HCT116 (cell line): Measurements from ENCODE around the gene DVL1. TPM values are rescaled to one million over a fixed set of nuclear protein-coding genes. Genes with fewer than 3 reads are reported as not detected.

ENCODE experiments used
- ATAC-seq: fragments of 200-7000 bp; cut with Tn5 transposase; 2 replicates; pipeline ENCODE4 v1.9.1; 2020; ENCODE audit warnings: mild to moderate bottlenecking, moderate library complexity
- BruUV-seq: library from RNA; stranded (reverse); fragments of 400-500 nt; replicated peaks from 2 replicates; lab custom pipeline; 2021; lab: Mats Ljungman, UMichigan
- CTCF ChIA-PET: fragments of 300-600 bp; sonication (Branson Sonifier 250); formaldehyde crosslinking; loops from one replicate; lab custom pipeline; 2021; ENCODE audit warnings: antibody characterized with exemption; lab: Charles Lee
- POLR2A ChIA-PET: fragments of 300-600, 350-600 bp; sonication (Branson Sonifier 250); formaldehyde crosslinking; loops from one replicate; lab custom pipeline; 2021; ENCODE audit warnings: antibody characterized with exemption; lab: Charles Lee
- RAD21 ChIA-PET, 2 experiments: fragments of 300-600 bp; sonication (Branson Sonifier 250); formaldehyde crosslinking; loops; one replicate each; lab custom pipeline; 2023; ENCODE audit warnings: low total read pairs in 2 of 2; ENCODE audit not compliant: uncharacterized antibody in 2 of 2, unreplicated experiment in 2 of 2, low non-redundant PET in 1 of 2; lab: Charles Lee
- DNase-seq: peaks from one replicate; pipeline ENCODE4 v3.0.0-alpha.2; 2010; ENCODE audit warnings: low read depth, low spot score
- H2AFZ ChIP-seq: fragments of 200-600 bp; shearing (Covaris generic), sonication (generic); 2 replicates; pipeline ENCODE4 v1.6.1; 2017; ENCODE audit warnings: low read depth, mixed run types, mixed read lengths, antibody characterized with exemption, low read length; ENCODE audit not compliant: poor library complexity, severe bottlenecking
- H3K27ac ChIP-seq: 2 replicates; pipeline ENCODE4 v1.5.1; 2012; ENCODE audit warnings: low read depth, low read length
- H3K27me3 ChIP-seq: fragments of 200-600 bp; sonication (generic); 2 replicates; pipeline ENCODE4 v1.6.1; 2016; ENCODE audit warnings: mixed run types, low read length, mixed read lengths; ENCODE audit not compliant: insufficient read depth
- H3K36me3 ChIP-seq, 2 experiments: fragments of 200-500 bp in 1 of 2; fragments of 200-600 bp in 1 of 2; sonication (Bioruptor generic) in 1 of 2; sonication (generic) in 1 of 2; 2 replicates each; pipeline versions ENCODE4 v1.5.1 to v1.6.1; 2014 to 2016; ENCODE audit warnings: low read length in 2 of 2, inconsistent platforms in 1 of 2, mixed read lengths in 1 of 2, mixed run types in 1 of 2; ENCODE audit not compliant: insufficient read depth in 2 of 2, control insufficient read depth in 1 of 2
- H3K4me1 ChIP-seq, 2 experiments: fragments of 200-600 bp in 1 of 2; sonication (generic) in 1 of 2; 2 replicates each; pipeline versions ENCODE4 v1.5.1 to v1.6.1; 2012 to 2017; ENCODE audit warnings: low read length in 2 of 2, inconsistent platforms in 1 of 2, mild to moderate bottlenecking in 1 of 2, mixed read lengths in 1 of 2, mixed run types in 1 of 2, moderate library complexity in 1 of 2; ENCODE audit not compliant: insufficient read depth in 2 of 2, control insufficient read depth in 1 of 2
- H3K4me2 ChIP-seq: fragments of 200-600 bp; sonication (generic); 2 replicates; pipeline ENCODE4 v1.6.1; 2017; ENCODE audit warnings: mixed run types, low read length, mixed read lengths
- H3K4me3 ChIP-seq, 2 experiments: fragments of 200-600 bp in 1 of 2; sonication (generic) in 1 of 2; replicated peaks in 1 of 2; 2 replicates each; pipeline ENCODE4 v1.5.1; 2011 to 2016; ENCODE audit warnings: low read length in 2 of 2, control low read depth in 1 of 2, low read depth in 1 of 2, mild to moderate bottlenecking in 1 of 2, mixed read lengths in 1 of 2, mixed run types in 1 of 2
- H3K79me2 ChIP-seq: fragments of 200-600 bp; sonication (generic); 2 replicates; pipeline ENCODE4 v1.6.1; 2017; ENCODE audit warnings: mild to moderate bottlenecking, mixed run types, low read length, moderate library complexity, mixed read lengths; ENCODE audit not compliant: insufficient read depth
- H3K9ac ChIP-seq: fragments of 200-600 bp; sonication (generic); 2 replicates; pipeline ENCODE4 v1.6.1; 2016; ENCODE audit warnings: low read length, mixed read lengths
- H3K9me2 ChIP-seq: fragments of 200-600 bp; sonication (generic), shearing (Covaris generic); 2 replicates; pipeline ENCODE4 v1.6.1; 2017; ENCODE audit warnings: mixed run types, mild to moderate bottlenecking, moderate library complexity; ENCODE audit not compliant: insufficient read depth
- H3K9me3 ChIP-seq, 2 experiments: fragments of 200-500 bp in 1 of 2; fragments of 200-600 bp in 1 of 2; sonication (Bioruptor generic) in 1 of 2; sonication (generic) in 1 of 2; 2 replicates each; pipeline ENCODE4 v1.6.1; 2014 to 2017; ENCODE audit warnings: low read length in 2 of 2, mixed read lengths in 2 of 2, inconsistent platforms in 1 of 2, low read depth in 1 of 2, mild to moderate bottlenecking in 1 of 2, mixed run types in 1 of 2, moderate library complexity in 1 of 2; ENCODE audit not compliant: control insufficient read depth in 1 of 2, insufficient read depth in 1 of 2
- H4K20me1 ChIP-seq: fragments of 200-600 bp; sonication (generic), shearing (Covaris generic); 2 replicates; pipeline ENCODE4 v1.6.1; 2017; ENCODE audit warnings: mixed run types, mild to moderate bottlenecking, moderate library complexity; ENCODE audit not compliant: insufficient read depth
- CBX3 ChIP-seq: IDR thresholded peaks from 2 replicates; pipeline ENCODE4 v1.6.1; 2012; ENCODE audit warnings: low read depth
- CEBPB ChIP-seq: IDR thresholded peaks from 2 replicates; pipeline ENCODE4 v1.6.1; 2012; ENCODE audit warnings: low read depth
- EGR1 ChIP-seq: IDR thresholded peaks from 2 replicates; pipeline ENCODE4 v1.6.1; 2012; ENCODE audit warnings: low read depth
- EZH2 ChIP-seq: fragments of 200-600 bp; sonication (generic); IDR thresholded peaks from 2 replicates; pipeline ENCODE4 v1.6.1; 2017; ENCODE audit warnings: antibody characterized with exemption, mixed run types
- EZH2phosphoT487 ChIP-seq: fragments of 200-600 bp; IDR thresholded peaks from 2 replicates; pipeline ENCODE4 v1.6.1; 2018; ENCODE audit warnings: antibody characterized with exemption, borderline replicate concordance
- FOSL1 ChIP-seq: IDR thresholded peaks from 2 replicates; pipeline ENCODE4 v1.6.1; 2012; ENCODE audit warnings: low read depth
- SIN3A ChIP-seq: IDR thresholded peaks from 2 replicates; pipeline ENCODE4 v1.6.1; 2012; ENCODE audit warnings: low read depth
- SRF ChIP-seq: IDR thresholded peaks from 2 replicates; pipeline ENCODE4 v1.6.1; 2012; ENCODE audit warnings: low read depth
- YY1 ChIP-seq: IDR thresholded peaks from 2 replicates; pipeline ENCODE4 v1.6.1; 2011; ENCODE audit warnings: low read length, low read depth, moderate library complexity, mild to moderate bottlenecking; ENCODE audit not compliant: insufficient replicate concordance; ENCODE audit errors: extremely low read depth
- ZFX ChIP-seq: fragments of 450-650 bp; IDR thresholded peaks from 2 replicates; pipeline ENCODE4 v1.6.1; 2017
- ZNF274 ChIP-seq: fragments of 200-500 bp; sonication (Bioruptor generic); IDR thresholded peaks from 2 replicates; pipeline ENCODE4 v1.6.1; 2014; ENCODE audit warnings: mild to moderate bottlenecking, low read depth, low read length, inconsistent platforms
- intact Hi-C: fragments of 100-400 bp; cut with micrococcal nuclease; formaldehyde crosslinking; loops from 2 replicates; pipeline ENCODE4 v1.10.0; 2022
- total RNA-seq: library from RNA; stranded (reverse); gene quantifications from one replicate; pipeline ENCODE4 v1.2.1, GENCODE V29; 2021; ENCODE audit not compliant: unreplicated experiment
- TF ChIP-seq, protein P1 (sequence below): IDR thresholded peaks from 2 replicates; pipeline ENCODE4 v1.6.1; 2011; ENCODE audit warnings: mild to moderate bottlenecking, low read length, moderate library complexity; ENCODE audit not compliant: insufficient replicate concordance; ENCODE audit errors: extremely low read depth

Gene DVL1
- total RNA-seq, 1 experiment from 2014 or later, result 160 TPM

DNA sequence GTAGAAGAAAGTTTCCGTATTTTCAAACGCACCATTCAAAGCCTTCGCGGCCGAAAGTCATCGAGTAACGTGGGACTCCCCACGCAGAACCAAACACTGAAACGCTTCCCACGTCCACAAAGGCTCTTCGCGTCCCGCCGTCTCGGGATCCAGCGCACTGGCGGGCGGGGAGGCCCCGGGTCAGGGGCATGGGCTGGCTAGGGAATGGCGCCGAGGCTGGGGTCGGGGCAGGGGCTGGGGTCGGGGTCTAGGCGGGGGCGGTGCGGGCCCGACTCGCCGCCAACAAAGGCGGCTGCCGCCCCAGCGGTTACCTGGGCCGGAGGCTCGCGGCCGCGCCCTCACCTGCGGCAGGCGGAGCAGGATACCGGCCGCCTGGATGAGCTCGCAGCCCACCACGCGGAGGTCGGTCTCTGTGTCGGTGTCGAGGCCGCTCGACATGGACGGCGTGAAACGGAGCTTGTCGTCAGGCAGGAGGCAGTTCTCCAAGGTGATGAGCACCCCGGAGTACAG, 49.5 kb upstream of the DVL1 start:
- H3K36me3 ChIP-seq, result peaks cover 29 to 51% of the 10 kb centered on the region in 2 experiments; a peak in 3 of 4 replicates
- RAD21 ChIA-PET, result interaction anchor here in 1 of 2 experiments (0.9 kb wide), 1 partner anchor 23 kb away, joined by 4 read pairs; the partner anchor contains the start of gene AURKAIP1
- H3K4me1 ChIP-seq, result peaks cover 8 to 43% of the 10 kb centered on the region in 2 experiments; a peak in 3 of 4 replicates
- CTCF ChIA-PET, result interaction anchor here (0.8 to 1.5 kb wide), 4 partner anchors 23 to 107 kb away, joined by 3 to 9 read pairs (median 4); partner anchors contain the start of gene AURKAIP1
- H3K4me3 ChIP-seq, result peak overlapping the region; percentile 76 to 99
- POLR2A ChIA-PET, result interaction anchor here (1.0 to 1.2 kb wide), 6 partner anchors 8 to 107 kb away, joined by 3 to 7 read pairs (median 4); partner anchors contain the start of genes AURKAIP1 and MRPL20
- DNase-seq (no peak), ATAC-seq (no peak; the same call in 1 of the 2 replicates)
- no peak overlapping the region for H2AFZ ChIP-seq
- peak overlapping the region; percentile 97 for H3K9ac ChIP-seq
- H3K4me2 ChIP-seq, result peak overlapping the region; percentile 99
- TF ChIP-seq EZH2 (no peak), CBX3 (no peak), YY1 (no peak), SRF (no peak), CEBPB (no peak), ZFX (no peak; the same call in 1 of the 2 replicates), FOSL1 (no peak), EZH2phosphoT487 (no peak), EGR1 (no peak), ZNF274 (no peak), SIN3A (no peak)
- TF ChIP-seq, protein P1, sequence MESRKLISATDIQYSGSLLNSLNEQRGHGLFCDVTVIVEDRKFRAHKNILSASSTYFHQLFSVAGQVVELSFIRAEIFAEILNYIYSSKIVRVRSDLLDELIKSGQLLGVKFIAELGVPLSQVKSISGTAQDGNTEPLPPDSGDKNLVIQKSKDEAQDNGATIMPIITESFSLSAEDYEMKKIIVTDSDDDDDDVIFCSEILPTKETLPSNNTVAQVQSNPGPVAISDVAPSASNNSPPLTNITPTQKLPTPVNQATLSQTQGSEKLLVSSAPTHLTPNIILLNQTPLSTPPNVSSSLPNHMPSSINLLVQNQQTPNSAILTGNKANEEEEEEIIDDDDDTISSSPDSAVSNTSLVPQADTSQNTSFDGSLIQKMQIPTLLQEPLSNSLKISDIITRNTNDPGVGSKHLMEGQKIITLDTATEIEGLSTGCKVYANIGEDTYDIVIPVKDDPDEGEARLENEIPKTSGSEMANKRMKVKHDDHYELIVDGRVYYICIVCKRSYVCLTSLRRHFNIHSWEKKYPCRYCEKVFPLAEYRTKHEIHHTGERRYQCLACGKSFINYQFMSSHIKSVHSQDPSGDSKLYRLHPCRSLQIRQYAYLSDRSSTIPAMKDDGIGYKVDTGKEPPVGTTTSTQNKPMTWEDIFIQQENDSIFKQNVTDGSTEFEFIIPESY, result no peak
- H4K20me1 ChIP-seq, result peaks cover 9% of the 10 kb centered on the region; the same call in 1 of the 2 replicates
- H3K9me3 ChIP-seq, result no peaks in the 10 kb centered on the region
- BruUV-seq, result no TSS peak
- peaks cover 86% of the 10 kb centered on the region for H3K79me2 ChIP-seq
- H3K27me3 ChIP-seq, result no peaks in the 10 kb centered on the region
- H3K9me2 ChIP-seq, result no peaks in the 10 kb centered on the region
- intact Hi-C loops, result loop anchor here (1.0 kb wide), 1 partner anchor 54 kb away; no protein-coding TSS in a partner anchor
- peak overlapping the region; percentile 86 for H3K27ac ChIP-seq
